Ascending aorta (tissue), 2 donors: ENCODE measurements around the gene RELL1. TPM values are rescaled to one million over a fixed set of nuclear protein-coding genes. Genes with fewer than 3 reads are reported as not detected.

ENCODE experiments used
- DNase-seq, 2 donors: peaks; one replicate each; pipeline ENCODE4 v3.0.0-alpha.2; 2019; ENCODE audit warnings: low spot score in 2 of 2
- H3K27ac ChIP-seq, 2 donors: fragments of 200-600 bp; sonication (generic); one replicate each; pipeline ENCODE4 v1.5.1; 2016 to 2017; ENCODE audit warnings: mild to moderate bottlenecking in 1 of 2
- H3K27me3 ChIP-seq: fragments of 200-600 bp; sonication (generic); one replicate; pipeline ENCODE4 v1.5.1; 2017
- H3K36me3 ChIP-seq, 2 donors: fragments of 200-600 bp; sonication (generic); one replicate each; pipeline ENCODE4 v1.5.1; 2016
- H3K4me1 ChIP-seq, 2 donors: fragments of 200-600 bp; sonication (generic); one replicate each; pipeline ENCODE4 v1.5.1; 2016 to 2017; ENCODE audit warnings: mild to moderate bottlenecking in 1 of 2
- H3K4me3 ChIP-seq, 2 donors: fragments of 200-600 bp; sonication (generic); one replicate each; pipeline ENCODE4 v1.5.1; 2016 to 2017; ENCODE audit warnings: mild to moderate bottlenecking in 1 of 2
- H3K9me3 ChIP-seq, 2 donors: fragments of 200-600 bp; sonication (generic); one replicate each; pipeline ENCODE4 v1.5.1; 2016
- intact Hi-C: fragments of 100-400 bp; cut with DNase I; formaldehyde crosslinking; loops from one replicate; pipeline ENCODE4 v1.15.1; 2023
- total RNA-seq: library from RNA; depleted of rRNA; stranded (reverse); fragments of >200 nt; gene quantifications from one replicate; pipeline ENCODE4 v1.1.0, GENCODE V29; 2016
- TF ChIP-seq, protein P1 (sequence below), 3 experiments: fragments of 200-600 bp in 2 of 3; fragments of 450-650 bp in 1 of 3; sonication (generic) in 2 of 3; IDR thresholded peaks; one replicate each; pipeline ENCODE4 v1.5.1; 2016 to 2019; ENCODE audit warnings: antibody characterized with exemption in 3 of 3, mild to moderate bottlenecking in 1 of 3, moderate library complexity in 1 of 3

The RELL1 gene
- total RNA-seq, 1 donor from 2014 or later: 61.5 TPM

DNA sequence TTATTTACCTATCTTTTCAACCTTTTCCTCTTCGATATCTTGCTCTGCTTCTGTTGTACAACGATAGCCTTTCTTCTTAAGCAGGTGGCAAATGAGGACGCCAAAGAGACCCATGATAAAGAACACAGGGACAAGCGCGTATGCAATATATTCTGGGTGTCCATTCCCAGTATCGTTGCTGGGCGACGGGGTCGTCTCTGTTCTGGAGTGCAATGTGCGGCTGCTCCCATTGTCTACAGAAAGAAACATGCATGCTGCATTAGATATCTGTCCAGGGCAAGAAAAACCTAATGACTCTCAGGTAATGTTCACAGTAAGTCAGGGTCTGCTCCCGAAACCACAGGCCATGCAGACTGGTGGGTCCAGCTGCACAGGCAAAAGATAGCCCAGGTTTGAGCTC is 36.9 kb downstream of the RELL1 start:
- Histone ChIP-seq H3K9me3 (no peaks in the 10 kb centered on the region), H3K36me3 (peaks cover 0 to 8% of the 10 kb centered on the region in 2 donors), H3K4me3 (no peak overlapping the region), H3K4me1 (no peaks in the 10 kb centered on the region), H3K27me3 (no peaks in the 10 kb centered on the region), H3K27ac (no peak overlapping the region)
- DNase-seq: no peak
- TF ChIP-seq, protein P1, sequence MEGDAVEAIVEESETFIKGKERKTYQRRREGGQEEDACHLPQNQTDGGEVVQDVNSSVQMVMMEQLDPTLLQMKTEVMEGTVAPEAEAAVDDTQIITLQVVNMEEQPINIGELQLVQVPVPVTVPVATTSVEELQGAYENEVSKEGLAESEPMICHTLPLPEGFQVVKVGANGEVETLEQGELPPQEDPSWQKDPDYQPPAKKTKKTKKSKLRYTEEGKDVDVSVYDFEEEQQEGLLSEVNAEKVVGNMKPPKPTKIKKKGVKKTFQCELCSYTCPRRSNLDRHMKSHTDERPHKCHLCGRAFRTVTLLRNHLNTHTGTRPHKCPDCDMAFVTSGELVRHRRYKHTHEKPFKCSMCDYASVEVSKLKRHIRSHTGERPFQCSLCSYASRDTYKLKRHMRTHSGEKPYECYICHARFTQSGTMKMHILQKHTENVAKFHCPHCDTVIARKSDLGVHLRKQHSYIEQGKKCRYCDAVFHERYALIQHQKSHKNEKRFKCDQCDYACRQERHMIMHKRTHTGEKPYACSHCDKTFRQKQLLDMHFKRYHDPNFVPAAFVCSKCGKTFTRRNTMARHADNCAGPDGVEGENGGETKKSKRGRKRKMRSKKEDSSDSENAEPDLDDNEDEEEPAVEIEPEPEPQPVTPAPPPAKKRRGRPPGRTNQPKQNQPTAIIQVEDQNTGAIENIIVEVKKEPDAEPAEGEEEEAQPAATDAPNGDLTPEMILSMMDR (IDR thresholded peaks at IDR 0.05): no peak
- intact Hi-C loops: no loop called here

DNA sequence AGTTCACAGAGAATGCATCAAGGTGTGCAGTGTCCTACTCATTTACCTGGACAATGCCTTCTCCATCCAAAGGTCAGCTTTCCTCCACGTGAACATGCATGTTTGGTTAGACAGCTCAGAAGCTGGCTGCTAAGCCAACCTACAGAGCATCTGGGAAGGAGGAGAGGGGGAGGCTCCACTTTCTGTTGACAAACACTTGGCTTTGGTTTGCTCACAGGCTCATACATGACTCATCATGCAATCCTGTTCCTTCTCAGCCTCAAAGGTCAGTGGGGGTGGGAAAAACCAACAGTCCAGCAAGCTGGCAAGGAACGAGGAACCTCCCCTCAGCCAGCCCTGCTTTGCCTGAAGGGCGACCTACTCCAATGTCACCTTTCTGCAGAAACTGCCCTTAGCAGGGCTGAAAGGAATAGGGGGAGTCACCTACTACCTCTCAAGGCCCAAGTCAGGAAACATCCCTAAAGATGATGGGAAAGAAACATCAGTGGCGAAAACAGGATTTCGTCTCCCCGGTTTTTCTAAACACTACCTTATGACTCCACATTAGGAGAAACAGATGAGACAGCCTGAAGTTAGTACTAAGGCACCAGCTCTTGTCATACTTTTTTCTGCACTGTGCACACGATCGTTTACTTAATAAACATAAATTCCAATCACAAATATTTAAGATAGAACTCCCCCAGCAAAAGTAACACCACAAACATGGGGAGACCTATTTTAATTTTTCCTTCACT is 37.9 kb downstream of the RELL1 start:
- no peak overlapping the region for H3K4me3 ChIP-seq

DNA sequence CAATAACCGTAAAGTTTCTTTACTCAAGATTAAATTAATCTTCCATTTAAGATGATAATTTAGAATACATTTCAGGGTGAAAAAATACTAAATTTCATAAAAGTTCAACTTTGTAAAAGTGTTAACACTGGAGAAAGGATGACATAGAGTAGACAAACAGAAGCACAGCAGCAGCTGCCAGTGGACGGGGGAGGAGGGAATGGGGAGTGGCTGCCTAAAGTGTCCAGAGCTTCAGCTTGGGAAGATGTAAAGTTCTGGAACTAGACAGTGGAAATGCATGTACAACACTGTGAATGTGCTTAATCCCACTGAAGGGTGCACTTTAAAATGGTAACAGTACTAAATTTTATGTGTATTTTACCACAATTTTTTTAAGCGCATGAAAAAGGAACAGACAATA is 39.9 kb downstream of the RELL1 start:
- intact Hi-C loops: no loop called here
- Histone ChIP-seq H3K27ac (no peak overlapping the region), H3K9me3 (no peaks in the 10 kb centered on the region), H3K4me1 (no peaks in the 10 kb centered on the region), H3K27me3 (no peaks in the 10 kb centered on the region), H3K36me3 (peaks cover 0 to 8% of the 10 kb centered on the region in 2 donors), H3K4me3 (no peak overlapping the region)
- TF ChIP-seq, protein P1 (IDR thresholded peaks at IDR 0.05): no peak
- no peak for DNase-seq

More for the DNA sequence above, 37.9 kb downstream of the RELL1 start:
- Histone ChIP-seq H3K27me3 (no peaks in the 10 kb centered on the region), H3K36me3 (peaks cover 0 to 8% of the 10 kb centered on the region in 2 donors), H3K4me1 (no peaks in the 10 kb centered on the region), H3K9me3 (no peaks in the 10 kb centered on the region), H3K27ac (no peak overlapping the region)
- peak in 1 of 2 donors; percentile 66 for DNase-seq
- intact Hi-C loops: no loop called here
- TF ChIP-seq, protein P1 (IDR thresholded peaks at IDR 0.05): no peak

DNA sequence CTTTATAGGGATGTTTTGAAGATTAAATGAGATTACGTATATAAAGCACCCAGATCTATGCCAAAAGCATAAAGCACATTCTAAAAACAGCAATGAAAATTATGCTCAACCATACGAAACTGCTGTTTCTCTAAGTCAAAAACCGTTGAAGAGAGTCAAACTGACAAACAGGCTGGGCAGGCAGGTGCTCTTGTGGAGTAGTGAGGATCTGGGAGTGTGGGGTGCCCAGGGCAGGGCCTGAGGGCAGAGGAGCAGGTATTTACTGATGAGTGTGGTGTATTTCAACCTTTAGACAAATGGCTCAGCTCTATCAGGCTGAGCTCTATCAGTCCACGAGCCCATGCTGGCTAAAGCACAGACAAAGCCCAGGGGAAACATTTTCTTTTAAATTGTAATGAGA is 40.4 kb downstream of the RELL1 start:
- no peak overlapping the region for H3K27ac ChIP-seq
- no peaks in the 10 kb centered on the region for H3K9me3 ChIP-seq
- no peaks in the 10 kb centered on the region for H3K4me1 ChIP-seq
- intact Hi-C loops: no loop called here
- no peaks in the 10 kb centered on the region for H3K27me3 ChIP-seq
- TF ChIP-seq, protein P1 (IDR thresholded peaks at IDR 0.05): no peak
- H3K36me3 ChIP-seq: peaks cover 0 to 8% of the 10 kb centered on the region in 2 donors
- no peak for DNase-seq
- no peak overlapping the region for H3K4me3 ChIP-seq

DNA sequence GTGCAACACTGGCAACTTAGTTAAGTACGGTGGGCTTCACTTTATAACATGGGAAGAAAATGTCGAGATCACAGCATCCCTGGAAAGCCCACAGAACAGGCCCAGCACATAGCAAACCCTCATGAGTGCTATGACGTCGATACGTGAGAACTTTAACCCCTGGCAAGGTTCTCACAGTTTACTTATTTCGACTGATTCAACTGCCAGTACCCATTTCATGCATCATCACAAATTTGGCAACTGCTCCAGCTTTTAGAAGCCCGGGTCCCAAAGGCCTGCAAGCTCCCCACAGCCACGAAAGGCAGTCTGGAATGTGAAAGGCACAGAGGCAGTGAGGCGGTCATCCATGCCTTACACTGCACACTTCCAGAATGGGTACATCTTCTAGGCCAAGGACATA is 41.2 kb downstream of the RELL1 start:
- H3K27ac ChIP-seq: no peak overlapping the region
- H3K27me3 ChIP-seq: no peaks in the 10 kb centered on the region
- H3K4me3 ChIP-seq: no peak overlapping the region
- H3K9me3 ChIP-seq: no peaks in the 10 kb centered on the region
- no peaks in the 10 kb centered on the region for H3K4me1 ChIP-seq
- intact Hi-C loops: no loop called here
- TF ChIP-seq, protein P1 (IDR thresholded peaks at IDR 0.05): no peak
- H3K36me3 ChIP-seq: peaks cover 0 to 8% of the 10 kb centered on the region in 2 donors
- no peak for DNase-seq
